KMS-11 (cell line): Measurements from ENCODE around the gene VEGFB.

Experiments
- H2AFZ ChIP-seq: fragments of 200-600 bp; sonication (generic); 2 replicates; pipeline ENCODE4 v1.6.1; 2016; ENCODE audit warnings: antibody characterized with exemption, mixed run types, low read depth
- H3K27ac ChIP-seq: fragments of 200-600 bp; sonication (generic); 2 replicates; pipeline ENCODE4 v1.6.1; 2016; ENCODE audit warnings: mild to moderate bottlenecking, mixed run types
- H3K27me3 ChIP-seq: fragments of 200-600 bp; sonication (generic); 2 replicates; pipeline ENCODE4 v1.6.1; 2017; ENCODE audit warnings: mild to moderate bottlenecking, low read depth, mixed run types, moderate library complexity; ENCODE audit not compliant: insufficient read depth
- H3K36me3 ChIP-seq: fragments of 200-600 bp; sonication (generic); 2 replicates; pipeline ENCODE4 v1.6.1; 2017; ENCODE audit warnings: mild to moderate bottlenecking, mixed run types; ENCODE audit not compliant: insufficient read depth
- H3K4me1 ChIP-seq: fragments of 200-600 bp; sonication (generic); 2 replicates; pipeline ENCODE4 v1.6.1; 2016; ENCODE audit warnings: mild to moderate bottlenecking, low read depth, mixed run types; ENCODE audit not compliant: poor library complexity, severe bottlenecking
- H3K4me2 ChIP-seq: fragments of 200-600 bp; sonication (generic); 2 replicates; pipeline ENCODE4 v1.7.0; 2016; ENCODE audit warnings: mild to moderate bottlenecking, mixed run types
- H3K4me3 ChIP-seq: fragments of 200-600 bp; sonication (generic); IDR thresholded peaks from 2 replicates; pipeline ENCODE4 v1.6.1; 2017; ENCODE audit warnings: low read depth, low read length, mixed read lengths; ENCODE audit not compliant: insufficient read depth
- H3K79me2 ChIP-seq: fragments of 200-600 bp; sonication (generic); 2 replicates; pipeline ENCODE4 v1.6.1; 2016; ENCODE audit warnings: low read depth, mixed run types; ENCODE audit not compliant: insufficient read depth
- H3K9ac ChIP-seq: fragments of 200-600 bp; sonication (generic); 2 replicates; pipeline ENCODE4 v1.6.1; 2016; ENCODE audit warnings: mild to moderate bottlenecking, mixed run types
- H4K20me1 ChIP-seq: fragments of 200-600 bp; sonication (generic); 2 replicates; pipeline ENCODE4 v1.6.1; 2016; ENCODE audit warnings: mild to moderate bottlenecking, mixed run types; ENCODE audit not compliant: insufficient read depth
- TF ChIP-seq, protein P1 (sequence below): fragments of 200-600 bp; sonication (generic); conservative IDR thresholded peaks from 2 replicates; pipeline ENCODE4 v1.6.1; 2017; ENCODE audit warnings: low read depth, mild to moderate bottlenecking, antibody characterized with exemption, low read length, moderate library complexity, mixed read lengths

The VEGFB gene

DNA sequence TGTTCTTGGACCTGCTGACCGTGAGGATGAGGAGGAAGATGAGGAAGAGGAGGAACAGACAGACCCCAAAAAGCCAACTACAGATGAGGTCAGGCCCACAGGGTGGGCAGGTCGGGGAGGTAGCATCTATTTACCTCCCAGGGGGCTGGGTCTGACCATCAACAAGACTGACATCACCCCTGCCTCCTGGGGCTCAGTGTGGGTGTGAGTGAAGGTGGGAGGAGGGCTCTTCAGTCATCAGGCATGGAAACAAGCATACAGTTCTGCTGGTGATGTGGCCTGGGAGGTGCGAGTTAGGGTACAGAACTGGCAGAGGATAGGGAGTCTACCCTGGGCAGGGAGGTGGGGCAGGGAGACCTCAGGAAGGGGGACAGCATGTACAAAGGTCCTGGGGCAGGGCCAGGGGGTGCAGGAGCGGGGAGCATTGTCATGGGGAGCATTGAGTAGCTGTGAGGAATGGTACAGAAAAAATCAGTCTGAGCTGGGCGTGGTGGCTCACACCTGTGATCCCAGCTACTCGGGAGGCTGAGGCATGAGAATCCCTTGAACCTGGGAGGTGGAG is 25.8 kb downstream of the VEGFB start:
- Histone ChIP-seq H3K79me2 (no peaks in the 10 kb centered on the region), H3K27me3 (no peaks in the 10 kb centered on the region), H3K4me2 (no peak overlapping the region), H3K36me3 (no peaks in the 10 kb centered on the region), H4K20me1 (no peaks in the 10 kb centered on the region), H3K4me3 (no peak overlapping the region), H2AFZ (no peak overlapping the region), H3K4me1 (no peaks in the 10 kb centered on the region), H3K9ac (no peak overlapping the region), H3K27ac (no peak overlapping the region)
- TF ChIP-seq, protein P1, sequence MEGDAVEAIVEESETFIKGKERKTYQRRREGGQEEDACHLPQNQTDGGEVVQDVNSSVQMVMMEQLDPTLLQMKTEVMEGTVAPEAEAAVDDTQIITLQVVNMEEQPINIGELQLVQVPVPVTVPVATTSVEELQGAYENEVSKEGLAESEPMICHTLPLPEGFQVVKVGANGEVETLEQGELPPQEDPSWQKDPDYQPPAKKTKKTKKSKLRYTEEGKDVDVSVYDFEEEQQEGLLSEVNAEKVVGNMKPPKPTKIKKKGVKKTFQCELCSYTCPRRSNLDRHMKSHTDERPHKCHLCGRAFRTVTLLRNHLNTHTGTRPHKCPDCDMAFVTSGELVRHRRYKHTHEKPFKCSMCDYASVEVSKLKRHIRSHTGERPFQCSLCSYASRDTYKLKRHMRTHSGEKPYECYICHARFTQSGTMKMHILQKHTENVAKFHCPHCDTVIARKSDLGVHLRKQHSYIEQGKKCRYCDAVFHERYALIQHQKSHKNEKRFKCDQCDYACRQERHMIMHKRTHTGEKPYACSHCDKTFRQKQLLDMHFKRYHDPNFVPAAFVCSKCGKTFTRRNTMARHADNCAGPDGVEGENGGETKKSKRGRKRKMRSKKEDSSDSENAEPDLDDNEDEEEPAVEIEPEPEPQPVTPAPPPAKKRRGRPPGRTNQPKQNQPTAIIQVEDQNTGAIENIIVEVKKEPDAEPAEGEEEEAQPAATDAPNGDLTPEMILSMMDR, result no peak

DNA sequence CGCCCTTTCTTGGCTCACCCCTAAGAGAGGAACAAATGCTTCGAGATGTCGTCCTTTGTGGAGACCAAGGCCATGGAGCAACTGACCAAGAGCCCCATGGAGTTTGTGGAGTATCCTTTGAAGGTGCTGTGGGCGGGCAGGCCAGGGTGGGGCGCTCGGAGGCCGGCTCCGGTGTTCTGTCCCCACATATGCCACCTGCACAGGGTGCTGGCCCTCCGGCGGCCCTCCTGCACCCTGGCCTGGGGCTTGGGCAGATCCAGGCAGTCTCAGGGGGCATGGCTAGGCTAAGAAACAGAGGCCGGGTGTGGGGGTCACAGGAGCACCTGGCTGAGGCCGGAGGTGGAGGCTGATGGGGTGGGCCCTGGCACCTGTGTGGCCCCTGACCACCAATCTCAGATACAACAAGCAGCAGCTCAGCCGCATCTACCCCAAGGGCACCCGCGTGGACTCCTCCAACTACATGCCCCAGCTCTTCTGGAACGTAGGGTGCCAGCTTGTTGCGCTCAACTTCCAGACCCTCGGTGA is 27.2 kb downstream of the VEGFB start:
- Histone ChIP-seq H3K79me2 (no peaks in the 10 kb centered on the region), H3K4me3 (no peak overlapping the region), H4K20me1 (no peaks in the 10 kb centered on the region), H3K4me1 (no peaks in the 10 kb centered on the region), H3K36me3 (no peaks in the 10 kb centered on the region), H3K27me3 (no peaks in the 10 kb centered on the region), H2AFZ (no peak overlapping the region), H3K27ac (no peak overlapping the region), H3K9ac (no peak overlapping the region), H3K4me2 (no peak overlapping the region)
- TF ChIP-seq, protein P1, result no peak

DNA sequence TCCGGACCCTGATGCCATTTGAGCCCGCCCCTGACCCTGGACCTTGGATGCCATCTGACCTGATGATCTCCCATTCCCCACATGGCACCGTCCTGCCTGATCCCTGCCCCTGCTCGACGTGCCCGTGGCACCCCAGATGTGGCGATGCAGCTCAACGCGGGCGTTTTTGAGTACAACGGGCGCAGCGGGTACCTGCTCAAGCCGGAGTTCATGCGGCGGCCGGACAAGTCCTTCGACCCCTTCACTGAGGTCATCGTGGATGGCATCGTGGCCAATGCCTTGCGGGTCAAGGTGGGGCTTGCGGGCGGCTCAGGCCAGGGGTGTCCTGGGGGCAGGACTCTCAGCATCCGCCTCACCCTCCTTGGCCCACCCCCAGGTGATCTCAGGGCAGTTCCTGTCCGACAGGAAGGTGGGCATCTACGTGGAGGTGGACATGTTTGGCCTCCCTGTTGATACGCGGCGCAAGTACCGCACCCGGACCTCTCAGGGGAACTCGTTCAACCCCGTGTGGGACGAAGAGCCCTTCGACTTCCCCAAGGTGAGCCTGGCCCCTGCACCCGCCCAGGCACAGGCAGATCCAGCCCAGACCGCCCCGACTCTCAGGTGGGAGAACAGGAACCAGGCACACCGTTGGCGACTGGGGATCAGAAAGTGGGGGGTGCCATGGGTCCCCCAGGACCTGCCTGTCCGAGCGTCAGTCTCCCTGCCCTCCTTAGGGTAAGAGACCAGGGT is 28.1 kb downstream of the VEGFB start:
- H3K36me3 ChIP-seq, result no peaks in the 10 kb centered on the region

DNA sequence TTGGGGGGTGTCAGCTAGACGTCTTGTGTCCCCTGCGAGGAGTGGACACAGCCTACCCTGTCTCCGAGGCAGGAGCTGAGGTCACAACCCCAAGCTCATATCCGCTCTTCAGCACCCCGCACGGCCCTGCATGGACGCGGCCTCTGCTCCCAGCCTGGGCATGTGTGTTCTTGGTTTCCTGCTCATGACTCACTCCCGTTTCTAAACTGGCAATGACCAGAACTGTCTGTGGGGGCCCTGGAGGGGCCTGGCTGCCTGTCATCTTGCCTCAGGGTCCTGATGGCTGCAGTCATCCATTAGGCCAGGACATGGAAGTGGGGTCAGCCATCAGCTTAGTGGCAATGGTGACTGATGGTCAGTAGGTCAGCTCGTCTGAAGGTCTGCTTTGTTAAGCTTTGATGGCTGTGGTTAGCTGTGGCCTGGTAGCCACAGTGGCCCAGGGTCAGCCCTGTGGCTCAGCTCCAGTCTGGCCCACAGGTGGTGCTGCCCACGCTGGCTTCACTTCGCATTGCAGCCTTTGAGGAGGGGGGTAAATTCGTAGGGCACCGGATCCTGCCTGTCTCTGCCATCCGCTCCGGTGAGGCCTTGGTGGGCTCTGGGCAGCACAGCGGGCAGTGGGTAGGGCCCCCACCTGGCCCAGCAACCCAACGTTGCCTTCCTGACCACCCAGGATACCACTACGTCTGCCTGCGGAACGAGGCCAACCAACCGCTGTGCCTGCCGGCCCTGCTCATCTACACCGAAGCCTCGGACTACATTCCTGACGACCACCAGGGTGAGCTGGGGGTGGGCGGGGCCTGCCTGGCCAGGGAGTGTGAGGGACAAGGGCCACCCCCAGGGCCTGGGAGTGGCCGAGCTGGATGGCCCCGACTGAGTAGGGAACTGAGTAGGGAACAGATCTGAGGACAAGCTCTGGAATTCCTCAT is 28.9 kb downstream of the VEGFB start:
- TF ChIP-seq, protein P1, result no peak
- Histone ChIP-seq H3K4me1 (peaks cover 3% of the 10 kb centered on the region), H3K27ac (no peak overlapping the region), H3K27me3 (no peaks in the 10 kb centered on the region), H3K4me3 (no peak overlapping the region), H3K36me3 (no peaks in the 10 kb centered on the region), H3K79me2 (no peaks in the 10 kb centered on the region), H3K9ac (no peak overlapping the region), H3K4me2 (no peak overlapping the region), H2AFZ (no peak overlapping the region), H4K20me1 (no peaks in the 10 kb centered on the region)

More for the DNA sequence above, 28.1 kb downstream of the VEGFB start:
- Histone ChIP-seq H3K27ac (no peak overlapping the region), H3K27me3 (no peaks in the 10 kb centered on the region), H3K9ac (no peak overlapping the region), H2AFZ (no peak overlapping the region), H3K4me3 (no peak overlapping the region), H3K4me2 (no peak overlapping the region), H4K20me1 (no peaks in the 10 kb centered on the region), H3K4me1 (no peaks in the 10 kb centered on the region), H3K79me2 (no peaks in the 10 kb centered on the region)
- TF ChIP-seq, protein P1, result no peak
